ENCODE results near the gene TATDN2.
A peak's percentile ranks its signal among the peaks of the same experiment; 100 is the strongest.
"Not testable (repeated sequence)": the region's sequence is repeated elsewhere in the genome, so short reads cannot be mapped to it uniquely, and the experiment has no call there.

The TATDN2 gene

DNA sequence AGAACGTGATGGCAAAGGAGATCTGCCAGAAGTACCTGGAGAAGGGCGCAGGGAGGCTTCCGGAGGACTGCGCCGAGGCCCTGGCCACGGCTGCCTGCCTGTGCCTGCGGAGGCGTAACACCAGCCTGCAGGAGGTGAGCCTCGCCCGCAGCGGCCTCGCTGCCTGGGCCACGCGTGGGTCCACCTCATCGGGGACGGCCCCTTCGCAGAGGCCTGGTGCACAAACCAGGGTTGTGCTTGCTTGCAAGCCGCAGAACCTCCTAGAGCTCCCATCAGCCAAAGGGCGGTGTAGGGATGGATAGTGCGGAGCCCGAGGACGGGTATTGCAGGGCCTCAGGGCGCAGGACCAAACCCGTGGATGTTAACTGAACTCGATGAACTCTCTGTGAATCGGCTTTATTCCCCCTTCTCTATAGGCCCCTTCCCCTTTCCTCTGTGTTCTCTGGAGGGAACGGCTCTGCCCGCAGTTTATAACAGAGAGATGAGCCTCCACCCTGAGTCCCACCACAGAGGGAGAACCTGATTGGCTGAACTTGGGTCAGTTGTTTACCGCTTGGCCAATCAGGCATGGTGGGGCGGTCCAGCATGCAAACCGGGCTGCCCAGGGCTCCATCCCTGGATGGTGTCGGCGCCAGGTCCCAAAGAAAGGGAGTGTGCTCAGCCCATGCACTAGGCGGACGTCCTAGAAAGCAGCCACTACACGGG, 13.6 kb upstream of the TATDN2 start:
- no peak for DNase-seq (ENCODE audit: low spot score)

DNA sequence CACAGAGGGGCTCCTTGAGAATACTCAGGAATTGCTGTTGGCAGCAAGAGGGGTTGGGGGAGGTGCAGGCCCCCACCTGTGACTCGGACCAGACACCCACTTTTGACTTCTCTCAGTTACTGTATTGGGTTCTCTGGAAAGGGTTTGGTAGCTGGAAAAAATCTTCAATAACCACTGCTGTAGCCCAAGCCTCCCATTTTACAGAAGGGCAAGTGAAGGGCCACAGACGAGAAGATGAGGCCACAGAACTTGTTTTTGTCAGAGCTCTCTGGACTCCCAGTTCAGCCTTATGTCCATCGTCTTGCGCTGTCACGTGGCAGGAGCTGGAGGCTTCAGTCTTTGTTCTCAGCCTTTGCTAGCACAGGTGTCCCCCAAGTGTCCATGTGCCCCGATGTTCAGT, 12.7 kb upstream of the TATDN2 start:
- no peak for DNase-seq (ENCODE audit: low spot score)

DNA sequence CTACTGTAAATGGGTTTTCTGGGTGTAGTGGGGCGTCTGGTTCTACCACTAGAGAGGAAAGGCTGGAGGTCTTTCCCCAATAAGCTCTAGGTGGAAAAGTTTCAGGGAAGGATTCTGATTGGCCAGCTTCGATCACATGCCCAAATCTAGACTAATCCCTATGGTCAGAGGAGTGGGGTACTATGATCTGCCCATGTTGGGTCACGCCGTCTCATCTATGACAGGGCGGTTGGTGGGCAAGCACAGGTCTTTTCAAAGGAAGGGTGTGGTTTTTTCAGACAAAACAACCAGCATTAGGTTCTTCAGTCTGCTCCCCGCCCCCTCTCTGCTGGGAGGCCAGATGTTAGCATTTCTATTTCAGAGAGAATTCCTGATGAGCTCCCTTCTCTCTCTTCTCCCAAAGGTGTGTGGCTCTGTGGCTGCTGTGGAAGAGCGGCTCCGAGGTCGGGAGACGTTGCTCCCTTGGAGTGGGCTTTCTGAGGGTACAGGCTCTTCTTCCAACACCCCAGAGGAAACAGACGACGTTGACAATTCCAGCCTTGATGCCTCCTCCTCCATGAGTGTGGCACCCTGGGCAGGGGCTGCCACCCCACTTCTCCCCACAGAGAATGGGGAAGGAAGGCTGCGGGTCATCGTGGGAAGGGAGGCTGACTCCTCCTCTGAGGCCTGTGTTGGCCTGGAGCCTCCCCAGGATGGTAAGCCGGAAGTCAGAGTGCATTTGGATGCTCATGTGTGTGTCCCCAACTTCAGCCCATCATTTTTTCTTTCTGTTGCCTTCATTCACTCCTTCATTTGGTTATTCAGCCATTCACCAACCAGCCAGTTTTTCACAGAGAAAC, 9.7 kb upstream of the TATDN2 start:
- DNase-seq (ENCODE audit: low spot score), result no peak

DNA sequence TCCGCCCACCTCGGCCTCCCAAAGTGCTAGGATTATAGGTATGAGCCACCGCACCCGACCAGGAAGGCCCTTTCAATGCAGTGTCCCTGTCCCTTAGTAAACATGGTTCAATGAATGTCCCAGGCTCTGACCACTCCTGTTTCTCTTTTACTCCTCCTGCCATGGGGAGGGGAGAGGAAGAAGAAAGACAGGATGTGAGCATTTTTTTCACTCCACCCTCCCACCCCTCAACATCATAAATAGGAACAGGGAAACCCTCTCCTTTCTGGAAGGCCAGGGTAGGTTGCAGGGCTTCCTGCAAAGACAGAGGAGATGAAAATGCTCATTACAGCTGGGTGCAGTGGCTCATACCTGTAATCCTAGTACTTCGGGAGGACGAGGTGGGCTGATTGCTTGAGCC, 7.5 kb upstream of the TATDN2 start:
- no peak for DNase-seq (ENCODE audit: low spot score)

DNA sequence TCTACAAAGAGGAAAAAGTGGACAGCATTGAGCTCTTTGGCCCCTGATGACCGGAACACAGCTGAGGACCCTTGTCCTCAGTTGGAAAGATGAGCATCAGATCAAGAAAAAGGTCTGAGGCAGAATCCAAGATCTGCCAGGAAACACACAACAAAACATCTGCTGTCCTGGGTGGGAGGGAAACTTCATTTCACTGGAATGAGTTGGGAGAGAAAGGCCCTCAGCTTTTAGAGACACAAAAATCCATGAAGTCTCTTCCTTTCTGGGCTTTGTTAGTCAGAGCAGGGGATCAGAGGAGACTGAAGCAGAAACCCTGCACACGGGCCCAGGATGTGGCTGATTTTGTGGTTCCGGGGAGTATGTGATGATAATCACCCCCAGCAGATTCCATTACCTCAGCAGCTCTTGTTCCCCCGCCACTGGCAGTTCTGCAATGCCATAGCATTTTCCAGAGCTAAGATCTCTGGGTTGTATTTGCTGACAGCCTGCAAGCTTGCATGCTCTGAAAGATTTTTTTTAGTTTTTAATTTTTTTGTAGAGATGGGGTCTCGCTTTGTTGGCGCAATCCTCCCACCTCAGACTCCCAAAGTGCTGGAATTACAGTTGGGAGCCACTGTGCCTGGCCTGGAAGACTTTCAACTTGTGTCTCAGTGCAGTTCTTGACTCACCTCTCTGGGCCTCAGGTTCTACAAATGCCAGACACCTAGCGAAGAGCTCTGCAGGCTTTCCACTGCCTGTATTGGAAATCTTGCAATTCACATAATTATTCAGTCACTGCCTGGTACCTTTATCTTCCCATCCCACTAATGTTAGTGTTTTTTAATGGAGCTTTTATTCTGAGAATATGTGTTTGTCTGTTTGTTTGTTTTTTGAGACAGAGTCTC, 5.8 kb upstream of the TATDN2 start:
- no peak for DNase-seq (ENCODE audit: low spot score)

DNA sequence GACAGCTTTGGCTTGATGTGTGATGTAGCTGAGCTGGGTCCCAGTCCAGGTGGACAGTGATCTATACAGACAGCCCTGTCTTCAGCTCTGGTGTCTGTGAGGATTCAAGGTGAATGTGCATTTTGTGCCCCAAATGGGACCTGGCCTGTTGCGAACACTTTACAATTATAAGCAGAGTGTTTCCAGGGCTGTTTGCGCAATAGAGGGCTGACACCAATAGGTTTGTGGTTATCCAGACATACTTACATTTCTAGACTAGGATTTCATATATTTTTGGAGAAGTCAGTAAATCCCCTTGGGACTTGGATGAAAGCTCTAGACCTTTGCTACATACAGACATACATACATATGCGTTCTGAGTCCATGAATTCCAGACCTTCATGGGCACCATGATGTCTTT, 4.2 kb upstream of the TATDN2 start:
- no peak for DNase-seq (ENCODE audit: low spot score)

DNA sequence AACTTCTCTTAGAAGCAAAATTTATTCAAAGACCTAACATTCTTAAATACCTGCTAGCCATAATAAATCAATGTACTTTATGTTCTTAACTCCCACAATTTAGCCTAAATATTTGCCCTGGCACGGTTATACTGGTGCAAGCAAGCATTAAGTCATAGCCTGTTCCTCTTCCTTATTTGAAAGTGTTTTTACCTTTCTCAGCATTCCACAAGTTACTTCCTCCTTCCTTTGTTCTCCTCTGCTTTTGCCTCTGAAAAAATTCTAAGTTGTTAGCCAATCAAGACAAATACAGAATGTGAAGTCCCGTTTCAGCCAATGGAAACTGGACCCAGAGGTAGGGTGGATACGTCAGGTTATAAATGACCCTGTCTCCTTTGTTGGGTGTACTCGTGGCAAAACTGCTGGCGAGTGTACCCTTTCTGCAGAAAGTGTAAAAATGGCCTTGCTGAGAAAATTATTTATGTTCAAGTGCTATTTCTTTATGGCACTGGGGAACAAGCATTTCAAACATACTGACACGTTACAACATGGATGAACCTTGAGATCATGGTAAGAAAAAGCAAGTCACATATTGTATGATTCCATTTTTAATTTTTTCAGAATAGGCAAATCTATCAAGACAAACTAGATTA, 3.1 kb upstream of the TATDN2 start:
- no peak for DNase-seq (ENCODE audit: low spot score)

DNA sequence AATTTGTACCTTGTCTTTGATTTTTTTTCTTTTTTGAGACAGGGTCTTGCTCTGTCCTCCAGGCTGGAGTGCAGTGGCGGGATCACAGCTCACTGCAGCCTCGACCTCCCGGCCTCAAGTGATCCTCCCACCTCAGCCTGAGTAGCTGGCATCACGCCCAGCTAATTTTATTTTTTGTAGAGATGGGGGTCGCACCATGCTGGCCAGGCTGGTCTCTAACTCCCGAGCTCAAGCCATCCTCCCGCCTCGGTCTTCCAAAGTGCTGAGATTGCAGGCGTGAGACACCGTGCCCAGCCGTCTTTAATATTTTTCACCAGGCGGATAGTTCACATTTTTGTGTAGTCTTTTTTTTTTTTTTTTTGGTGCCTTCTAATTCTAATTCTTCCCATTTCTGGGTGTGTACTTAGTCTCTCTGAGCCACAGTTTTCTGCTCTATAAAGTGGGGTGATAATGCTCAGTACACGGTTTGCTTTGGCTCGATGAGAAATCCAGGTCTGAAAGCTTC, 528 bp upstream of the TATDN2 start:
- DNase-seq (ENCODE audit: low spot score), result no peak

DNA sequence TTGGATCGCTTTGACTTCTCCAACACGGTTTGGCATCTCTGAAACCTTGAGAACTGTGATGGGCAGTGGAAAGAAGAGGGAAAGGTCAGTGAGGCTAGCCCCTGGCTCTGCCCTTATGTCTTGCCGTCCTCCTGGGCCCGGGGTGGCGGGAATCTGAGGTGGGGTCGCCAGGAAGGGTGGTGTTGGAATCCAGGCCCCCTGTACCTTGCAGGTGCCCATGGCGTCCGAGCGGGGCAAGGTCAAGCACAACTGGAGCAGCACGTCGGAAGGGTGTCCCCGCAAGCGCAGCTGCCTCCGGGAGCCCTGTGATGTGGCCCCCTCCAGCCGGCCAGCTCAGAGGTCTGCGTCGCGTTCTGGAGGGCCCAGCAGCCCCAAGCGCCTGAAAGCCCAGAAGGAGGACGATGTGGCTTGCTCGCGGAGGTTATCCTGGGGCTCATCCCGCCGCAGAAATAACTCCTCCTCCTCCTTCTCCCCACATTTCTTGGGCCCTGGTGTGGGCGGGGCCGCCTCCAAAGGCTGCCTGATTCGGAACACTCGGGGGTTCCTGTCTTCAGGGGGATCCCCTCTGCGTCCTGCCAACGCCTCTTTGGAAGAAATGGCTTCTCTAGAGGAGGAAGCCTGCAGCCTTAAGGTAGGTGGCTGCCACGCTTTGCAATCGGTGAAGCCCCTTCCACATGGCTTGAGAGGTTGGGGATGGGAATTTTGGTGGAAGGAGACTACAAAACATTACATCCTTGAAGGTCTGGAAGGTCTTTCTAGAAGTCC, 907 bp downstream of the TATDN2 start:
- peak; percentile 50 for DNase-seq (ENCODE audit: low spot score)

DNA sequence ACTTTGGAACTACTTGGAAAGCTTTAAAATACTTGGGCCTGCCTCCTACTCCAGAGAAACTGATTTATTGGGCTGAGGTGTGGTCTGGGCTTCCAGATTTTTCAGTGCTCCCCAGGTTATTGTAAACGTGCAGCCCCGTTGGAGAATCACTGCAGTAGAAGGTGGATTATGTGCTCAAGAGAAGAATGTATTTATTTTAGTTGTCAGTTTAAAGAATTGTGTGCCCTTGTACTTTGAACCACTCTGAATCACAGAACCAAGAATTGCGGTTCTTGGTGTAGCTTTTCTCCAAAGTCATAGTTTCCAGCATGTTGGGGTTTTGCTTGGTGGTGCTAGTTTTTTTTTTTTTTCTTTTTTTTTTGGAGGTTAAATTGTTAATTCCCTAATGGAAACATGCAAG, 1.6 kb downstream of the TATDN2 start:
- DNase-seq (ENCODE audit: low spot score), result no peak

DNA sequence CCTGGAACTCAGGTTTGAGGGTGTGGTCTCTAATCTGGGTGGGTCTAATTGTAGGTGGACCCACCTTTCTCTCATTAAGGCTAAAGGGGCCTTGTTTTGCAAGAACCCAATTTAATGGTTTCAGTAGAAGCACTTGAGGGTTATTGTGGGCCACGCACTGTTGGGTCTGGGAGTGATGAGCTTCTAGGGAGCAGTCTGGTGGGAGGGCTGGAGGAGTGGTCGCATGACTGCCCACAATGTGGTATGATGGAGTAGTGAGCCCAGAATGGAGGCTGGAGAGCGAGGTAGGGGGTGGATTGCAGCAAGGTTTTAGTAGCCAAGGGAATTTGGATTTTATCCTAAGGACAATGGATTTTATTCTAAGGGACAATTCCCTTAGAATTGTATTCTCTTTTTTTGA, 2.7 kb downstream of the TATDN2 start:
- no peak for DNase-seq (ENCODE audit: low spot score)

DNA sequence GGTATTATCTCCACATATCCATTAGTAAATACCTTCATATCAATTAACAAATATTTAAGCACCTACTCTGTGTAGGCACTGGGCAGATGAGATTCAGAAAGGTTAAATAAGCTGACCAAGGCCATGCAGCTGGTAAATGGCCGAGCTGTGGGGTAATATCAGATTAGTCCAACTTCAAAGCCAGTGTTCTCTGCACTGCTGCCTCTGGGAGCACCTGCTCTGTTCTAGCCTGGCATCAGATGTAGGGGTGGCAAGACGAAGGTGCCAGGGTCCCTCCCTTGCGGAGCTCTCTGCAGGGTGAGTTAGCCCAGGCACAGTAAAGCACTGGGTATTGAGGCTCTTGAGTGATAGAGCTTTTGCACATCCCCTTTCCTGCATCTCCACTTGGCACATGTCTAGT, 5.5 kb downstream of the TATDN2 start:
- DNase-seq (ENCODE audit: low spot score), result no peak

DNA sequence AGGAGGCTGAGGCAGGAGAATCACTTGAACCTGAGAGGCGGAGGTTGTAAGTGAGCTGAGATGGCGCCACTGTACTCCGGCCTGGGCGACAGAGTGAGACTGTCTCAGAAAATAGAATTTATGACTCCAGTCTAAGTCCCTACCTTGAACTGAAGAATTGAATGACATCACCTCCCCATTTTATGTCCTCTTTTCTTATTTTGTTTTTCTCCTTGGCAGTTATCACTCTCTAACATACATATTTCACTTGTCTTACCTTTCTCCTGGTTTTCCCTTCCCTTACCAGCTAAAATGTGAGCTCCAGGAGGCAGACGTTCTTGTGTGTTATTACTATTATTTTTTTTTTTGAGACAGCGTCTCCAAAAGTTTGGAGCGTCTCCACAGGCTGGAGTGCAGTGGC, 7.6 kb downstream of the TATDN2 start:
- no peak for DNase-seq (ENCODE audit: low spot score)

DNA sequence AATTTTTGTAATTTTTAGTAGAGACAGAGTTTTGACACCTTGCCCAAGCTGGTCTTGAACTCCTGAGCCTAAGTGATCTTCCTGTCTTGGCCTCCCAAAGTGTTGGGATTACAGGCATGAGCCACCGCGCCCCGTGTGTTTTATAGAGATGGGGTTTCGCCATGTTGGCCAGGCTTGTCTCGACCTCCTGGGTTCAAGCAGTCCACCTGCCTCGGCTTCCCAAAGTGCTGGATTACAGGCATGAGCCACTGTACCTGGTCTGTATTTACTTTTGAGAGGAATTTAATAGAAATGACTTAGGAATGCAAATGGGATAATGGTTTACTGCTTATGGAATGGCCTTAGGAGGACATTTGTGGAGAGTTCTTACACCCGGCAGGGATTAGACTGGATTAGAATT, 10.8 kb downstream of the TATDN2 start:
- no peak for DNase-seq (ENCODE audit: low spot score)

DNA sequence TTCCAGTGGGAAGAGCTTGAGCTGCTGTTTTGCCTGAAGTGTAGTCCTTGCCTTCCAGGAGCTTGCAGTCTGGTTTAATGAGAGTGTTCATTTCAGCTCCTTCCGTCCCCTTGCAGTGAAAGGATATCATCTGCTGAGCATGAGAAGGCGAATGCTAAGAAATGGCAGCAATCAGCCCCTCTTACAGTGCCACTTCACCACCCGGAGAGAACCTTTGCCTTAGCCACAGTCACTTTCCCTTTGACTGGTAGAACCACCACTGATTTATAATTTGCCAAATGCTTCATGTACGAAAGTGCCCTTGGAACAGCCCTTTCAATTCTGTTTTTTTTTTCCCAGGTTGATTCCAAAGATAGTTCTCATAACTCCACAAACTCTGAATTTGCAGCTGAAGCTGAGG, 11.5 kb downstream of the TATDN2 start:
- DNase-seq (ENCODE audit: low spot score), result no peak

DNA sequence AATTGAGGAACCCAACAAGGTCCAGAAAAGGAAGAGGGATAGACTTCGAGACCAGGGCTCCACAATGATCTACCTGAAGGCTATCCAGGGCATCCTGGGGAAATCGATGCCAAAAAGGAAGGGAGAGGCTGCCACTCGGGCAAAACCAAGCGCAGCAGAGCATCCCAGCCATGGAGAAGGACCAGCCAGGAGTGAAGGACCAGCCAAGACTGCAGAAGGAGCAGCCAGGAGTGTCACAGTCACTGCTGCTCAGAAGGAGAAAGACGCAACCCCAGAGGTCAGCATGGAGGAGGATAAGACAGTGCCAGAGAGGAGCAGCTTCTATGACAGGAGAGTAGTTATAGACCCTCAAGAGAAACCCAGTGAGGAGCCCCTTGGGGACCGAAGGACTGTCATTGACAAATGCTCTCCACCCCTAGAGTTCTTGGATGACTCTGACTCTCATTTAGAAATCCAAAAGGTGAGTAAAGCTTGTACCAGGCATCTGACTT, 12.0 kb downstream of the TATDN2 start:
- DNase-seq (ENCODE audit: low spot score), result no peak

DNA sequence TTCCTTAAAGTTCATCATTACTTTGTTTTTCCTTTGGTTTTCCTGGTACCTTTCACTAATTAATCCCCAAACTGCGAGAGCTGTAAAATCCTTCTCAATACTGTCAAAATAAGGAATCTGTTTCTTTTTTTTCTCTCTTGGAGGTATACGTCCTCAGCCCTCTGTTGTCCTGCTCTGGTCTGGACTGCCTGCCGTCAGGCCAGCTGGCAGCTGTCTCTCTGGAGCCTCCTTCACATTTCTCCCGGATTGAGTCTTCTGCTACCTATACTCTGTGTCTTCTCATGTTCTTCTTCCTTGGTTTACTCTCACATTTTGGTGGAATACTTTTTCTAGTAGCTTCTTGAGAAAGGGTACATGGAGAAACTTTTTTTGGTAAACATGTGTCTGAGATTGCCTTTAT, 13.8 kb downstream of the TATDN2 start:
- no peak for DNase-seq (ENCODE audit: low spot score)

DNA sequence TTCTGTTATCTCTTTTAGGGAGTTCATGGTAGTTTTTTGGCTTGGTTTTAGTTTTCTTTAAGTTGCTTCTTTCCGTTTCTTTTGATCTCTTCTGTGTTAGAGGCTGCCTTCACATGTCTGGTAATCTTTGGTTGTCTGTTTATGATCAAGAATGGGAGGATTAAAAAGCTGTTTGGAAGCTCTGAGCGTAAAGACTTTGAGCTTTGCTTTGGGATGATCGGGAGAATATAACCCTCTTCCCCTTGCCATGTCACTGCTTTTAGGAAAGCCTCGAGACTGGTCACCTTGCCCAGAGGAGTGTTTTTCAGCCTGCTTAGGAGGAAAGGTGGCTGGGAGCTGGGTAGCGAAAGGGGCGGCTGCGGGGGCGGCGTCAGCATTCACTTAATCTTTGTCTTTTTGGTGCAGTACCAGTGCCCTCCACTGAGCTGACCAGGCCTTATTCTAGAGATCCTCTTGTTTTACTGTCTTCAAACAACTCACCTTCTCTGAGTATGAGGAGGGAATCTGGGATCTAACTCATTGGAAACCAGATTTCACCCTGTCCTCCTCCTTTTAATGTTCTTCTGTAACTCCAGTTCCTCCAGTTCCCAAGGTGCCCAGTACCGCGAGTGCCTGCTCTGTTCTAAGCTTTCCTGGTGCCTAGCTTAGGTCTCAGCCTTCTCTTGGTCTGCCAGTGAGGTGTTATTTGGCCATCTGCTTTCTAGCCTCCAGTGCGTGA, 15.5 kb downstream of the TATDN2 start:
- DNase-seq (ENCODE audit: low spot score), result no peak

DNA sequence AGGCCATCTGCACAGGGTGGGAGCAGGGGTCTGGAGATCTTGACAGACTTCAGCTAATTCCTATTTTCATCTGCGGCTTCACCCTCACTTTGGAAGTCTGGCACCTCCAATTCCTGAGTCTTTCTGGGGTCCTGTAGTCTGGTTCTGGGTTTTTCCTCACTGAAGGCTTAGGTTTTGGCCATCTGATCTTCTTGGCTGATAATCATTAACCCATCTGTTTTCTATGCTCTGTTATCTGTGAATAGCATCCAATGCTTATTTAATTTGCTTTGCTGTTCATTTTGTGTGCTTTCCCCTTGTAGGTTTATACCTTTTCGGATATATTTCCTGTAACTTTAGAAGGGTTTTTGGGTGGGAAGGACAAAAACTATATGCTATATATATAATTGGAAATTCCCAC, 17.6 kb downstream of the TATDN2 start:
- no peak for DNase-seq (ENCODE audit: low spot score)

DNA sequence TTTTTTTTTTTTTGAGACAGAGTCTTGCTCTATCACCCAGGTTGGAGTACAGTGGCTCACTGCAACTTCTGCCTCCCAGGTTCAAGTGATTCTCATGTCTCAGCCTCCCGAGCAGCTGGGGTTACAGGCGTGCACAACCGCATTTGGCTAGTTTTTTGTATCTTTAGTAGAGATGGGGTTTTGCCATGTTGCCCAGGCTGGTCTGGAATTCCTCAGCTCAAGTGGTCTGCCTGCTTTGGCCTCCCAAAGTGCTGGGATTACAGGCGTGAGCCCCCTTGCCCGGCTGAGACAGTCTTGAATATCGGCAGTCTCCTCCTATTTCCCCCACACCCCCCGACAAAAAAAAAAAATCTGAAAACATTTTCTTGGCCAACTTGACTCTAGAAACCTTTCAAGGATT, 18.7 kb downstream of the TATDN2 start:
- not testable (repeated sequence) for DNase-seq (ENCODE audit: low spot score)

Data from putamen (tissue), 1 donor.